ENCODE results near the gene MARCO.

DNA sequence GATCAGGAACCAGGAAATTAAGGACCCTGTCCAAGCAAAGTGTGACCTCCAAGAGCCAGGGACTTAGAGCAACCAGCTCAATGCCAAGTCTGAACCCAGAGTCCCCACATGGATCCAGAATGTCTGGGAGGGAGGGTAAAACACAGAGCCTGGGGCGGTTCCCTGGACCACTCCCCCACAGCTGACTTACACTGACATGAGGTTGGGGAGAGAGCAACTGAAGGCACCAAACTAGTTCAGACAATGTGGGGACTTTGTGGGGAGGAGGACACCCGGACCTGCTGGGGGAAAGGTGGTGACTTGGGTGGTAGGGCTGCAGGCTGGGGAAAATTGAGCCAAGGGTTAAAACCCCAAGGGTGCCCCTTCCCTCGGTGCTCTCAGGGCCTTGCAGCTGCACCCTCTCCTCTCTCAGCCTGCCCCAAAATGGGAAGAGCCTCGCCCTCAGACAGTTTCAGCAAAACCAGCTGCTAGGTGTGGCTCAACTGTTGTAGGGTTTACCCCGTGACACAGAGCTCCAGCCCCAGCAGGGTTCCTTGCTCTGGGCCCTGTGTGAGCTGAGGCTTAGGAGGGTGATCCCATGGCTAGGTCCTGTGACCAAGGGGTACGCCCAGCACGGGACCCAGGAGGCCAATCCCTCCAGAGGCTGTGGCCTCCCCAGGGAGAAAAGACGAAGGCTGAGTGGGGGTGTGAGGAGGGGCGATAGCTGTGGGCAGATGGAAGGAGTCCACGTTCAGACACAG, 28.6 kb downstream of the MARCO start:
- TF ChIP-seq EZH2 (IDR thresholded peaks at IDR 0.05) (no peak), SP1 (IDR thresholded peaks at IDR 0.05; ENCODE audit: low read depth) (no peak), SIN3A (IDR thresholded peaks at IDR 0.05; ENCODE audit: low read depth) (no peak), POLR2A (IDR thresholded peaks at IDR 0.05; ENCODE audit: borderline replicate concordance, extremely low read depth, insufficient read depth, insufficient read length) (no peak)
- TF ChIP-seq, protein P1, sequence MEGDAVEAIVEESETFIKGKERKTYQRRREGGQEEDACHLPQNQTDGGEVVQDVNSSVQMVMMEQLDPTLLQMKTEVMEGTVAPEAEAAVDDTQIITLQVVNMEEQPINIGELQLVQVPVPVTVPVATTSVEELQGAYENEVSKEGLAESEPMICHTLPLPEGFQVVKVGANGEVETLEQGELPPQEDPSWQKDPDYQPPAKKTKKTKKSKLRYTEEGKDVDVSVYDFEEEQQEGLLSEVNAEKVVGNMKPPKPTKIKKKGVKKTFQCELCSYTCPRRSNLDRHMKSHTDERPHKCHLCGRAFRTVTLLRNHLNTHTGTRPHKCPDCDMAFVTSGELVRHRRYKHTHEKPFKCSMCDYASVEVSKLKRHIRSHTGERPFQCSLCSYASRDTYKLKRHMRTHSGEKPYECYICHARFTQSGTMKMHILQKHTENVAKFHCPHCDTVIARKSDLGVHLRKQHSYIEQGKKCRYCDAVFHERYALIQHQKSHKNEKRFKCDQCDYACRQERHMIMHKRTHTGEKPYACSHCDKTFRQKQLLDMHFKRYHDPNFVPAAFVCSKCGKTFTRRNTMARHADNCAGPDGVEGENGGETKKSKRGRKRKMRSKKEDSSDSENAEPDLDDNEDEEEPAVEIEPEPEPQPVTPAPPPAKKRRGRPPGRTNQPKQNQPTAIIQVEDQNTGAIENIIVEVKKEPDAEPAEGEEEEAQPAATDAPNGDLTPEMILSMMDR (IDR thresholded peaks at IDR 0.05 in 2 of 3, conservative IDR thresholded peaks at IDR 0.05 in 1 of 3; ENCODE audit: borderline replicate concordance in 1 of 3, insufficient read depth in 1 of 3, low read depth in 2 of 3, low read length in 2 of 3), result no peak
- TF ChIP-seq, protein P2, sequence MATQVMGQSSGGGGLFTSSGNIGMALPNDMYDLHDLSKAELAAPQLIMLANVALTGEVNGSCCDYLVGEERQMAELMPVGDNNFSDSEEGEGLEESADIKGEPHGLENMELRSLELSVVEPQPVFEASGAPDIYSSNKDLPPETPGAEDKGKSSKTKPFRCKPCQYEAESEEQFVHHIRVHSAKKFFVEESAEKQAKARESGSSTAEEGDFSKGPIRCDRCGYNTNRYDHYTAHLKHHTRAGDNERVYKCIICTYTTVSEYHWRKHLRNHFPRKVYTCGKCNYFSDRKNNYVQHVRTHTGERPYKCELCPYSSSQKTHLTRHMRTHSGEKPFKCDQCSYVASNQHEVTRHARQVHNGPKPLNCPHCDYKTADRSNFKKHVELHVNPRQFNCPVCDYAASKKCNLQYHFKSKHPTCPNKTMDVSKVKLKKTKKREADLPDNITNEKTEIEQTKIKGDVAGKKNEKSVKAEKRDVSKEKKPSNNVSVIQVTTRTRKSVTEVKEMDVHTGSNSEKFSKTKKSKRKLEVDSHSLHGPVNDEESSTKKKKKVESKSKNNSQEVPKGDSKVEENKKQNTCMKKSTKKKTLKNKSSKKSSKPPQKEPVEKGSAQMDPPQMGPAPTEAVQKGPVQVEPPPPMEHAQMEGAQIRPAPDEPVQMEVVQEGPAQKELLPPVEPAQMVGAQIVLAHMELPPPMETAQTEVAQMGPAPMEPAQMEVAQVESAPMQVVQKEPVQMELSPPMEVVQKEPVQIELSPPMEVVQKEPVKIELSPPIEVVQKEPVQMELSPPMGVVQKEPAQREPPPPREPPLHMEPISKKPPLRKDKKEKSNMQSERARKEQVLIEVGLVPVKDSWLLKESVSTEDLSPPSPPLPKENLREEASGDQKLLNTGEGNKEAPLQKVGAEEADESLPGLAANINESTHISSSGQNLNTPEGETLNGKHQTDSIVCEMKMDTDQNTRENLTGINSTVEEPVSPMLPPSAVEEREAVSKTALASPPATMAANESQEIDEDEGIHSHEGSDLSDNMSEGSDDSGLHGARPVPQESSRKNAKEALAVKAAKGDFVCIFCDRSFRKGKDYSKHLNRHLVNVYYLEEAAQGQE (IDR thresholded peaks at IDR 0.05; ENCODE audit: low read depth), result no peak

All from HCT116 (cell line).